Measurements from ENCODE around the gene GCK. TPM values are rescaled to one million over a fixed set of nuclear protein-coding genes. Genes with fewer than 3 reads are reported as not detected.

The GCK gene
- total RNA-seq, 4 donors from 2014 or later, result 0.25 to 1.2 TPM; not detected in 2

DNA sequence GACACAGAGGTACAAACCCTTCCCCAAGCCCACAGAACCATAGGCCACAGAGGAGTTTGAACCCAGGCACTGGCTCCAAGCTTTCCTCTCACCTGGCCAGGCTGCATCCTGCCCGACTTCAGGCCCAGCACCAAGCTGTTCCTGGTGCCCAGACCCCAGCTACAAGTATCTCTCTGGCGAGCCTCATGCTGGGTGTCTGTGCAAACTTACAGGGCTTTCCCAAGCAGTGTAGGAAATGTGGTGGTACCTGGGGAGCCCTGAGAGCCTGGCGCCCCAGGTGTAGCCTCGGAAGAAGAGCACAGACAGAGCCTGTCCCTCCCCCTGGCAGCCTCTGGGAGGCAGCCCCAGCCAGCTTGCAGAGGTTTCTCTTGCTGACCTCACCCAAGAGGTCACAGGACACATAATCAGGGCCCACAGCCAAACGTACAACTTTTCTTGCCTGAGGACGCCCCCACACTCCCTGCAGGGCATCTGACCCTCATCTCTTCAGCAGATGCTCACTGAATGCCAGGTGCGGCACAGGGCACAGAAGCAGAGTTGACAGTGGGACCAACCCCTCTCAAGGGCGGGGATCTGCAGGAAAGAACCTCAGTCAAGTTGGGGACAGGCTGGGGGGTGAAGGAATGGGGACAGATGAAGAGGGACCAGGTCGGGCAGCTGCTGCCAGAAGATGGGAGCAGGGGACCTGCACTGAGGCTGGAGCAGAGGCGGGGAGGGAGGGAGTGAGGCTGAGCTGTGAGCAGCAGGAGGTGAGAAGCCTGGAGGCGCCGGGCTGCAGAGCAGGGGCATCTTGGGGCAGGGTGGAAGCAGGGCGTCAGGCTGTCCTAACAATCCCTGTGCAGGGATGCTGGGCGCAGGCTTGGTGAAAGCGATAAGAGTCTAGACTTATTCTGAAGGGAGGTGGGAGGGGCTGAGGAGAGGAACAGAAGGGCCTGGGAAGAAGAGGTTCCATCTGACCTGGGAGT lies 31.8 kb downstream of the GCK start:
- 80 to 89% methylated on average over 12 to 15 of the region's 15 CpGs for WGBS, 2 donors
- intact Hi-C loops (cut with DNase I; ENCODE audit: low total_unique reads), result no loop called here
- DNase-seq (ENCODE audit: low spot score in 2 of 2), result peak in 1 of 2 donors; percentile 69
- no peak overlapping the region for H3K4me3 ChIP-seq (ENCODE audit: low read depth, poor library complexity, severe bottlenecking)
- no peak for TF ChIP-seq POLR2A (IDR thresholded peaks at IDR 0.05)
- no peak for TF ChIP-seq CTCF (IDR thresholded peaks at IDR 0.05)

DNA sequence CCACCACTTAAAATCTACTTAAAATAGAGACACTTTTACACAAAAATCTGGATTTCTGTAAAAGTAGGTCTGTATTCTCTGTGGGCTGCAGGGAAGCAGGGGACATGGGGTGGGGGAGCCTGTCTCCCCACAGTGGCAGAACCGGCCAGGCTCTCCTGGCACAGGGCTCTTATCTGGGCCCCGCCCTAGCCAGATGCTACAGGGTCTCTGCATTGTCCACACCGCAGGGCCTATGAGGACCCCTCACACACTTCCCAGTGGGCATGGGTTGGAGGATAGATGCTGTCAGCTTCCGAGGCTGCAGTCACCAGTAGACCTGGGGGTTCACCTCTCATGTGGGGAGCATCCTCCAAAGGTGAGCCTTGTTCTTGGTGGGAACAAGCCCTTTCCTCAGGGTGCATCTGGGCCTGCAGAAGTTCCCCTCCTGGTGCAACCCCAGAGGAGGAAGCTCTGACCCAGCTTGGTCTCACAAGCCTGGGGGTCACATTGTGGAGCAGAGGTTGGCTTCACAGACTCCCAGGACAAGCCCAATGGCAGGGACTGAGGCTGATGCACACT lies 32.7 kb downstream of the GCK start:
- DNase-seq (ENCODE audit: low spot score in 2 of 2), result peak in 1 of 2 donors; percentile 74
- no peak overlapping the region for H3K4me3 ChIP-seq (ENCODE audit: low read depth, poor library complexity, severe bottlenecking)
- 69 to 83% methylated on average over 3 to 4 of the region's 4 CpGs for WGBS, 2 donors
- TF ChIP-seq POLR2A (IDR thresholded peaks at IDR 0.05) (no peak), CTCF (IDR thresholded peaks at IDR 0.05) (no peak)
- intact Hi-C loops (cut with DNase I; ENCODE audit: low total_unique reads), result no loop called here

- DNase-seq (ENCODE audit: low spot score in 2 of 2), result peak in 1 of 2 donors; percentile 63
- intact Hi-C loops (cut with DNase I; ENCODE audit: low total_unique reads), result no loop called here
- 83 to 86% methylated on average over 8 of the region's 8 CpGs for WGBS, 2 donors
Observed at GRCh38 chr7:44155191-44156185, 33.8 kb downstream of the GCK start.

DNA sequence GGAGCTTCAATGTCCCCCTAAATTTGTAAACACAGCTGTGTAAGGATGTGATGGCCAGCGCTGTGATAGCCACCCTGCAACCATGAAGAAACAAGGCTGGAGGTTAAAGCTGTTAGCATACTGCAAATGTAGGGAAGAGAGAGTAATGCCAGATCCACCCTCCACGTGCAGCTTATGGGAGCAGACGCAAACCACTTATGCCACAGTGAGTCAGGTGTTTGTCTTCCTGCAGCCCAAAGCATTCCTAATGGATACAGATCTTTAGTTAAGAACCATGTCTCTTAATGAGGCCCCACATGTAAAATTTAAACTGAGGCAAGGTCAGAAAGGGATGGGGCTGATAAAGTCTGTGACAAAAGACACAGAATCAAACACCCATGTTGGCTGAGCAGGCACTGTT lies 34.5 kb downstream of the GCK start:
- 73 to 87% methylated on average over 3 of the region's 3 CpGs for WGBS, 2 donors
- TF ChIP-seq CTCF (IDR thresholded peaks at IDR 0.05) (no peak), POLR2A (IDR thresholded peaks at IDR 0.05) (no peak)
- H3K4me3 ChIP-seq (ENCODE audit: low read depth, poor library complexity, severe bottlenecking), result no peak overlapping the region
- DNase-seq (ENCODE audit: low spot score in 2 of 2), result peak in 1 of 2 donors; percentile 36
- intact Hi-C loops (cut with DNase I; ENCODE audit: low total_unique reads), result no loop called here

More at GRCh38 chr7:44155191-44156185, 33.8 kb downstream of the GCK start:
- H3K4me3 ChIP-seq (ENCODE audit: low read depth, poor library complexity, severe bottlenecking), result no peak overlapping the region
- TF ChIP-seq POLR2A (IDR thresholded peaks at IDR 0.05) (no peak), CTCF (IDR thresholded peaks at IDR 0.05) (no peak)

GRCh38 chr7:44153948-44154335 lies 35.3 kb downstream of the GCK start:
- H3K4me3 ChIP-seq (ENCODE audit: low read depth, poor library complexity, severe bottlenecking), result no peak overlapping the region
- peak in 1 of 2 donors; percentile 64 for DNase-seq (ENCODE audit: low spot score in 2 of 2)
- TF ChIP-seq CTCF (IDR thresholded peaks at IDR 0.05) (no peak), POLR2A (IDR thresholded peaks at IDR 0.05) (no peak)
- 83 to 92% methylated on average over 5 of the region's 5 CpGs for WGBS, 2 donors
- intact Hi-C loops (cut with DNase I; ENCODE audit: low total_unique reads), result no loop called here
